H1 (cell line): Measurements from ENCODE around the gene ARHGAP4. TPM values are rescaled to one million over a fixed set of nuclear protein-coding genes. Genes with fewer than 3 reads are reported as not detected.

Experiments
- CTCF ChIA-PET: fragments of 300-600 bp; sonication (Branson Sonifier 250); formaldehyde crosslinking; loops from one replicate; lab custom pipeline; 2021; ENCODE audit not compliant: partially characterized antibody; lab: Charles Lee
- POLR2A ChIA-PET: fragments of 300-600 bp; sonication (Branson Sonifier 250); formaldehyde crosslinking; loops from one replicate; lab custom pipeline; 2021; ENCODE audit warnings: inconsistent platforms; ENCODE audit not compliant: partially characterized antibody; lab: Charles Lee
- DNase-seq, 2 experiments: peaks; one replicate each; pipeline versions ENCODE4 v3.0.0 to v3.0.0-alpha.2; 2010 to 2022; ENCODE audit warnings: low spot score in 2 of 2, low read depth in 1 of 2, mixed read lengths in 1 of 2
- FAIRE-seq: peaks from 2 replicates; lab custom pipeline; 2011; peaks lifted over from hg19 to GRCh38; lab: Jason Lieb, UNC
- H2AFZ ChIP-seq: 2 replicates; pipeline ENCODE4 v1.8.1; 2012; ENCODE audit warnings: low read length, inconsistent platforms
- H2AK5ac ChIP-seq: 2 replicates; pipeline ENCODE4 v1.6.1; 2013; ENCODE audit warnings: low read depth, low read length
- H2BK120ac ChIP-seq: replicated peaks from 2 replicates; pipeline ENCODE3; 2013; ENCODE audit warnings: low read depth, low read length, inconsistent platforms
- H2BK12ac ChIP-seq: 2 replicates; pipeline ENCODE4 v1.6.1; 2013; ENCODE audit warnings: low read depth, low read length
- H2BK15ac ChIP-seq: 2 replicates; pipeline ENCODE4 v1.6.1; 2013; ENCODE audit warnings: low read length
- H2BK20ac ChIP-seq: 2 replicates; pipeline ENCODE4 v1.6.1; 2013; ENCODE audit warnings: low read length
- H2BK5ac ChIP-seq: 2 replicates; pipeline ENCODE4 v1.6.1; 2013; ENCODE audit warnings: low read depth, low read length
- H3K14ac ChIP-seq: 2 replicates; pipeline ENCODE4 v1.6.1; 2013; ENCODE audit warnings: inconsistent platforms; ENCODE audit not compliant: insufficient read length
- H3K18ac ChIP-seq: 2 replicates; pipeline ENCODE4 v1.6.1; 2013; ENCODE audit warnings: low read length; ENCODE audit errors: extremely low read depth
- H3K23ac ChIP-seq: 2 replicates; pipeline ENCODE4 v1.6.1; 2013; ENCODE audit warnings: inconsistent platforms; ENCODE audit not compliant: insufficient read length
- H3K23me2 ChIP-seq: 2 replicates; pipeline ENCODE4 v1.6.1; 2013; ENCODE audit warnings: low read depth, low read length
- H3K27ac ChIP-seq: 2 replicates; pipeline ENCODE4 v1.6.1; 2011; ENCODE audit warnings: low read depth, low read length, inconsistent platforms
- H3K27me3 ChIP-seq, 4 experiments: replicated peaks in 1 of 4; 1 replicate in 1 of 4; 2 replicates in 3 of 4; pipeline versions ENCODE4 v1.6.1 to v1.8.1; 2011 to 2013; ENCODE audit warnings: low read length in 3 of 4, mild to moderate bottlenecking in 3 of 4, inconsistent platforms in 2 of 4, mixed read lengths in 2 of 4, moderate library complexity in 1 of 4; ENCODE audit not compliant: control insufficient read depth in 3 of 4, insufficient read depth in 3 of 4; ENCODE audit errors: extremely low read depth in 1 of 4
- H3K36me3 ChIP-seq, 4 experiments: 2 replicates each; pipeline versions ENCODE4 v1.6.1 to v1.8.1; 2011 to 2013; ENCODE audit warnings: mild to moderate bottlenecking in 4 of 4, low read length in 3 of 4, moderate library complexity in 2 of 4, control low read depth in 1 of 4, inconsistent platforms in 1 of 4; ENCODE audit not compliant: insufficient read depth in 4 of 4, control insufficient read depth in 2 of 4
- H3K4ac ChIP-seq: replicated peaks from 2 replicates; pipeline ENCODE3; 2013; ENCODE audit warnings: low read length, low read depth, mixed read lengths, inconsistent platforms; ENCODE audit not compliant: insufficient read length
- H3K4me1 ChIP-seq, 4 experiments: replicated peaks in 1 of 4; 1 replicate in 1 of 4; 2 replicates in 3 of 4; pipeline versions ENCODE4 v1.6.1 to v1.8.1; 2011 to 2013; ENCODE audit warnings: low read length in 3 of 4, inconsistent platforms in 2 of 4, mixed read lengths in 1 of 4; ENCODE audit not compliant: insufficient read depth in 4 of 4, control insufficient read depth in 3 of 4
- H3K4me2 ChIP-seq, 2 experiments: 2 replicates each; pipeline versions ENCODE4 v1.6.1 to v1.8.1; 2011 to 2013; ENCODE audit warnings: low read depth in 2 of 2, low read length in 2 of 2, control low read depth in 1 of 2, inconsistent platforms in 1 of 2, mild to moderate bottlenecking in 1 of 2; ENCODE audit not compliant: insufficient read depth in 1 of 2
- H3K4me3 ChIP-seq, 4 experiments: fragments of 200-600, 300-600 bp in 1 of 4; sonication (generic), shearing (Covaris generic), sonication (Bioruptor Twin) in 1 of 4; 2 replicates each; pipeline versions ENCODE4 v1.5.1 to v1.8.1; 2011 to 2016; ENCODE audit warnings: low read length in 4 of 4, low read depth in 3 of 4, control low read depth in 2 of 4, inconsistent platforms in 2 of 4, mild to moderate bottlenecking in 2 of 4, mixed read lengths in 1 of 4, moderate library complexity in 1 of 4; ENCODE audit not compliant: insufficient read depth in 2 of 4; ENCODE audit errors: extremely low read depth in 1 of 4
- H3K56ac ChIP-seq: replicated peaks from 2 replicates; pipeline ENCODE3; 2013; ENCODE audit warnings: low read depth, mild to moderate bottlenecking, mixed read lengths, low read length, inconsistent platforms; ENCODE audit not compliant: insufficient read length
- H3K79me1 ChIP-seq: 2 replicates; pipeline ENCODE4 v1.6.1; 2013; ENCODE audit warnings: low read depth, low read length, control low read depth
- H3K79me2 ChIP-seq, 2 experiments: 2 replicates each; pipeline versions ENCODE4 v1.6.1 to v1.8.1; 2012 to 2013; ENCODE audit warnings: low read length in 2 of 2, mild to moderate bottlenecking in 2 of 2, inconsistent platforms in 1 of 2; ENCODE audit not compliant: insufficient read depth in 2 of 2, control insufficient read depth in 1 of 2
- H3K9ac ChIP-seq, 4 experiments: replicated peaks in 1 of 4; 1 replicate in 1 of 4; 2 replicates in 3 of 4; pipeline versions ENCODE4 v1.6.1 to v1.8.1; 2011 to 2013; ENCODE audit warnings: low read depth in 3 of 4, low read length in 3 of 4, control low read depth in 2 of 4, mild to moderate bottlenecking in 2 of 4, moderate library complexity in 2 of 4, inconsistent platforms in 1 of 4; ENCODE audit errors: extremely low read depth in 1 of 4
- H3K9me3 ChIP-seq, 2 experiments: 2 replicates each; pipeline versions ENCODE4 v1.6.1 to v1.8.1; 2012 to 2013; ENCODE audit warnings: mild to moderate bottlenecking in 2 of 2, moderate library complexity in 2 of 2, control low read depth in 1 of 2, inconsistent platforms in 1 of 2, low read depth in 1 of 2, low read length in 1 of 2, mixed read lengths in 1 of 2; ENCODE audit not compliant: insufficient read depth in 2 of 2
- H4K20me1 ChIP-seq, 2 experiments: replicated peaks in 1 of 2; 2 replicates each; pipeline versions ENCODE3 to v1.8.1; 2011 to 2013; ENCODE audit warnings: inconsistent platforms in 2 of 2, low read length in 2 of 2, mild to moderate bottlenecking in 1 of 2; ENCODE audit not compliant: insufficient read depth in 2 of 2, control insufficient read depth in 1 of 2
- H4K5ac ChIP-seq: 2 replicates; pipeline ENCODE4 v1.6.1; 2013; ENCODE audit warnings: low read length, low read depth, mixed read lengths, inconsistent platforms; ENCODE audit not compliant: insufficient read length
- H4K8ac ChIP-seq: 2 replicates; pipeline ENCODE4 v1.8.0; 2013; ENCODE audit warnings: mild to moderate bottlenecking, moderate library complexity, low read length, inconsistent platforms; ENCODE audit not compliant: insufficient read depth; ENCODE audit errors: extremely low read depth
- H4K91ac ChIP-seq: replicated peaks from 2 replicates; pipeline ENCODE3; 2013; ENCODE audit warnings: low read length, mixed read lengths, inconsistent platforms; ENCODE audit not compliant: insufficient read length
- CEBPB ChIP-seq: IDR thresholded peaks from 2 replicates; pipeline ENCODE4 v1.6.1; 2012; ENCODE audit warnings: low read depth, low read length
- CHD1 ChIP-seq: IDR thresholded peaks from 2 replicates; pipeline ENCODE4 v1.6.1; 2012; ENCODE audit warnings: low read depth, low read length, improper control_type of control experiment
- CHD2 ChIP-seq: IDR thresholded peaks from 2 replicates; pipeline ENCODE4 v1.6.1; 2012; ENCODE audit warnings: low read length, improper control_type of control experiment
- FOSL1 ChIP-seq: IDR thresholded peaks from 2 replicates; pipeline ENCODE4 v1.6.1; 2011; ENCODE audit warnings: mild to moderate bottlenecking, low read depth, low read length, moderate library complexity; ENCODE audit not compliant: insufficient read depth
- GABPA ChIP-seq: IDR thresholded peaks from 2 replicates; pipeline ENCODE4 v1.6.1; 2011; ENCODE audit warnings: mild to moderate bottlenecking, low read length, moderate library complexity, borderline replicate concordance; ENCODE audit not compliant: insufficient read depth
- MAFK ChIP-seq: IDR thresholded peaks from 2 replicates; pipeline ENCODE4 v1.6.1; 2012; ENCODE audit warnings: low read depth, mild to moderate bottlenecking, improper control_type of control experiment, low read length
- NRF1 ChIP-seq: IDR thresholded peaks from 2 replicates; pipeline ENCODE4 v1.6.1; 2011; ENCODE audit warnings: mild to moderate bottlenecking, low read depth, low read length, improper control_type of control experiment
- RAD21 ChIP-seq, 2 experiments: IDR thresholded peaks in 1 of 2; conservative IDR thresholded peaks in 1 of 2; 2 replicates each; pipeline ENCODE4 v1.6.1; 2011; ENCODE audit warnings: low read depth in 2 of 2, low read length in 2 of 2, improper control_type of control experiment in 1 of 2, inconsistent platforms in 1 of 2, mild to moderate bottlenecking in 1 of 2, moderate library complexity in 1 of 2
- SIX5 ChIP-seq: IDR thresholded peaks from 2 replicates; pipeline ENCODE4 v1.6.1; 2011; ENCODE audit warnings: mild to moderate bottlenecking, low read depth, low read length
- TAF7 ChIP-seq: optimal IDR thresholded peaks from 2 replicates; pipeline ENCODE3; 2011; ENCODE audit warnings: low read depth, mild to moderate bottlenecking, inconsistent platforms, low read length, moderate library complexity, borderline replicate concordance
- TBP ChIP-seq: IDR thresholded peaks from 2 replicates; pipeline ENCODE4 v1.6.1; 2011; ENCODE audit warnings: low read depth, low read length, improper control_type of control experiment
- WGBS, 2 experiments: shearing (Covaris generic) in 1 of 2; methylation state at CpG; one replicate each; pipeline versions ENCODE4 v1.1.6 to v1.1.7; 2013 to 2015; ENCODE audit warnings: low lambda C conversion rate in 2 of 2, mixed read lengths in 2 of 2, inconsistent platforms in 1 of 2, low coverage in 1 of 2, missing lambda C conversion rate in 1 of 2; ENCODE audit not compliant: insufficient replicate concordance in 2 of 2, insufficient coverage in 1 of 2, insufficient read length in 1 of 2; ENCODE audit errors: extremely low coverage in 1 of 2, missing lambda C conversion rate in 1 of 2; 5-methylcytosine and 5-hydroxymethylcytosine counted together
- polyA plus RNA-seq, 7 experiments: library from polyadenylated mRNA; depleted of rRNA in 3 of 7; stranded (reverse) in 5 of 7; unstranded in 2 of 7; fragments of >200 nt in 5 of 7; fragments of 200-250 nt in 2 of 7; gene quantifications; 1 replicate in 5 of 7; 2 replicates in 1 of 7; 4 replicates in 1 of 7; pipeline versions ENCODE4 v1.2.1 to v1.2.3, GENCODE V29; 2011 to 2013; ENCODE audit warnings: missing spikeins in 2 of 7, mixed read lengths in 2 of 7
- total RNA-seq: library from RNA; stranded (reverse); fragmentation: NEBNext Ultra II Directional; extraction: Animal tissue kit (Norgen Biotek cat#: 25700); gene quantifications from 2 replicates; pipeline ENCODE4 v1.2.1, GENCODE V29; 2021
- TF ChIP-seq, protein P1 (sequence below): IDR thresholded peaks from 2 replicates; pipeline ENCODE4 v1.6.1; 2012; ENCODE audit warnings: inconsistent platforms

ARHGAP4 gene
- total and polyA plus RNA-seq, 2 of the 8 experiments (the other 6 are each of a cell fraction or from before 2014, with no cell fraction given), result 23.9 to 26.0 TPM

DNA sequence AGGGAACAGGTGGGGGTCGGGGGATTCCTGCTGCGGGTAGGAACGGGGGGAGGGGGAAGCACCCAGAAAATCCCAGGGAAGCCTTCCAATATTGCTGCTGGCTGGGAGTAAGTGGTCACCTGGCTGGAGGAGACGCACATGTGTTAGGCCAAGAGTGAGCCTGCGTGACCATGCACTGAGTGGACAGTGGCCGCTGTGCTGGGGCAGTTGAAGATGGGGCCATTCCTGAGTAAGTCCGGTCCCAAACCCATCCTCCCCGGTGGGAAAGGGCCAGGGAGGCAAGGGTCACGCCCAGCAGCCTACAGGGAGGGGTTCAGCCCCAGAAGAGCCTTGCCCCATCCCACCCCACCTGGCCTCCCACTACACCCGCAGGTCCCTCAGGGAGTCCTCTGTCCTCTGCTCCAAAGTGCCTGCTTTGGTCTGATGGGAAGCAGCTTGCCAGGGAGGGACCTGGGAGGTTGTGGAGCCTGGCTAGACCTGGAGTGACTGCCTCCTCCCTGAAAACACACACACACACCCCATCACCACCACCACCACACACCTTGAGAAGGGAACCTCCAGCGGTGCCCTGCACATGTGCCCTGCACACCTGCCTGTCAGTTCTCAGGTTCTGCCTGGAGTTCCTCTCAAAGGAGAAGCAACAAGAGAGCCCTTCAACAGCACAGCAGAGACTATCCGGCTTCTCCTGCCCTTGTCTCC lies 46.2 kb downstream of the ARHGAP4 start:
- H3K14ac ChIP-seq, result no peak overlapping the region
- H3K27ac ChIP-seq, result no peak overlapping the region
- peaks cover 7 to 53% (median 34%) of the 10 kb centered on the region in 4 experiments for H3K4me1 ChIP-seq
- H3K79me1 ChIP-seq, result no peaks in the 10 kb centered on the region
- no peak overlapping the region for H3K4ac ChIP-seq
- no peak overlapping the region for H3K56ac ChIP-seq
- H4K8ac ChIP-seq, result no peak overlapping the region; the same call in 1 of the 2 replicates
- no peaks in the 10 kb centered on the region for H3K23me2 ChIP-seq
- no peaks in the 10 kb centered on the region for H3K9me3 ChIP-seq
- 74% methylated on average over 2 of the region's 12 CpGs; no CpG with 5 or more reads in 1 of the 2 experiments for WGBS, 2 experiments
- H2AFZ ChIP-seq, result no peak overlapping the region
- peak overlapping the region in 1 of 2 experiments; percentile 49; a peak in 2 of 4 replicates for H3K4me2 ChIP-seq
- H3K27me3 ChIP-seq, result peaks cover 0 to under 1% (median 0%) of the 10 kb centered on the region in 4 experiments; a peak in 1 of 7 replicates
- no peak overlapping the region; the same call in 1 of the 2 replicates for H3K18ac ChIP-seq
- no peak for FAIRE-seq
- POLR2A ChIA-PET, result interaction anchor here (1.0 to 2.0 kb wide), 3 partner anchors 12 to 45 kb away, joined by 3 to 6 read pairs (median 3); partner anchors contain the start of gene ARHGAP4
- CTCF ChIA-PET, result interaction anchor here (0.6 to 2.5 kb wide), 3 partner anchors 32 to 303 kb away, joined by 3 to 9 read pairs (median 4); no protein-coding TSS in a partner anchor
- H2BK20ac ChIP-seq, result no peak overlapping the region
- H2BK5ac ChIP-seq, result peak overlapping the region; percentile 24; the same call in 1 of the 2 replicates
- no peak for DNase-seq
- H4K91ac ChIP-seq, result no peak overlapping the region
- no peak overlapping the region for H3K9ac ChIP-seq
- H3K36me3 ChIP-seq, result no peaks in the 10 kb centered on the region
- peak overlapping the region; percentile 75; the same call in 1 of the 2 replicates for H2AK5ac ChIP-seq
- H3K79me2 ChIP-seq, result no peaks in the 10 kb centered on the region; a peak in 1 of 4 replicates
- H2BK12ac ChIP-seq, result peak overlapping the region; percentile 60; the same call in 1 of the 2 replicates
- H4K20me1 ChIP-seq, result peaks cover 0 to 6% of the 10 kb centered on the region in 2 experiments
- no peak overlapping the region for H2BK120ac ChIP-seq
- TF ChIP-seq MAFK (no peak), NRF1 (no peak), CHD2 (no peak), TAF7 (no peak), FOSL1 (no peak), CEBPB (no peak), GABPA (no peak), SIX5 (no peak), RAD21 (IDR thresholded peaks at IDR 0.05 in 1 of 2, conservative IDR thresholded peaks at IDR 0.05 in 1 of 2; ENCODE audit: low read depth in 2 of 2, low read length in 2 of 2) (no peak), TBP (no peak), CHD1 (no peak)
- TF ChIP-seq, protein P1, sequence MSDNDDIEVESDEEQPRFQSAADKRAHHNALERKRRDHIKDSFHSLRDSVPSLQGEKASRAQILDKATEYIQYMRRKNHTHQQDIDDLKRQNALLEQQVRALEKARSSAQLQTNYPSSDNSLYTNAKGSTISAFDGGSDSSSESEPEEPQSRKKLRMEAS, result no peak
- H4K5ac ChIP-seq, result no peak overlapping the region
- H2BK15ac ChIP-seq, result 0 out of 2 replicates have a peak overlapping the region, but pooled peaks have one; percentile 1
- H3K23ac ChIP-seq, result no peak overlapping the region
- H3K4me3 ChIP-seq, result peak overlapping the region in 1 of 4 experiments; percentile 51; a peak in 2 of 8 replicates
